Measurements from ENCODE around the gene IRAK2.
"Not testable (repeated sequence)": the region's sequence is repeated elsewhere in the genome, so short reads cannot be mapped to it uniquely, and the experiment has no call there.

Gene IRAK2

DNA sequence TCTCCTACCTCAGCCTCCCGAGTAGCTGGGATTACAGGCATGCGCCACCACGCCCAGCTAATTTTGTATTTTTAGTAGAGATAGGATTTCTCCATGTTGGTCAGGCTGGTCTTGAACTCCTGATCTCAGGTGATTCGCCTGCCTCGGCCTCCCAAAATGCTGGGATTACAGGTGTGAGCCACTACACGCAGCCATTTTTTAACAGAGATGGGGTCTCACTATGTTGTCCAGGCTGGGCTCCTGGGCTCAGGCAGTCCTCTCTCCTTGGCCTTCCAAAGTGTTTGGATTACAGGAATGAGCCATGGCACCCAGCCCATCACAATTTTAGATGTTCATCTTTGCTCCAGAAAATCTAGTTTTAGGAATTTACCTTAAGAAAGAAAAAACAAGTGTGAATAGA lies 6.2 kb upstream of the IRAK2 start:
- DNase-seq (ENCODE audit: low read depth, low spot score), result not testable (repeated sequence)

DNA sequence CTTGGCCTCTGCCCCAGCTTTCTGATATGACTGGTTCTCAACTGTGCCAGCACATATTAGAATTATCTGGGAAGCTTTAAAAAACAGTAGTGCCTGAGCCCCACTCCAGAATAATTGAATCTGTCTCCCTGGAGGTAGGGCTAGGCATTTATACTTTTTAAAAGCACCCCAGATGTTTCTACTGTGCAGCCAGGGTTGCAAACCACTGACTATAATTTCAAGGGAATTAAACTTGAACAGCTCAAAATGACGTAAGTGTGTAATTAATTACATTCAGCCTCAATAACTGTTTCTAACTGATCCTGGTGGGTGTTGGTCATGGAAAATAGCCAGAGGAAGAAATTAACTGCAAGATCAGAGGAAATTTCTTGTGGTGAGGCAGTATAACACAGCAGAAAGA lies 4.4 kb upstream of the IRAK2 start:
- DNase-seq (ENCODE audit: low read depth, low spot score), result no peak

DNA sequence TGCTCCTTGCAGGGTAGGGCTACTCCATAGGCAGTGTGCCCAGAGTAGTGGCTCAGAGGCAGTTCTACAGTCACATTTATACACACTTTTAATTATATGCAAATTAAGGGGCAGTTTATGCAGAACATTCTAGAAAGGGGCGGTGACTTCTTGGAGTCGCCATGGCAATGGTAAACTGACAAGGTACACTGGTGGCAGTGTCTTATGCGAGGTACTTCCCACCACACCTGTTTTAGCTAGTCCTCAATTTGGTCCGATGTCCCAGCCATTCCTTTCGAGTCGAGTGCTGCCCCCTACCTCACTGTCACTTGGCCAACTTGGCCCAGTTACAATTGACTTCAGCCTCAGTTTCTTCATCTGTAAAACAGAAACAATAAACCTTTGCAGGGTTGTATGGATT lies 3.8 kb upstream of the IRAK2 start:
- peak; percentile 20 for DNase-seq (ENCODE audit: low read depth, low spot score)

DNA sequence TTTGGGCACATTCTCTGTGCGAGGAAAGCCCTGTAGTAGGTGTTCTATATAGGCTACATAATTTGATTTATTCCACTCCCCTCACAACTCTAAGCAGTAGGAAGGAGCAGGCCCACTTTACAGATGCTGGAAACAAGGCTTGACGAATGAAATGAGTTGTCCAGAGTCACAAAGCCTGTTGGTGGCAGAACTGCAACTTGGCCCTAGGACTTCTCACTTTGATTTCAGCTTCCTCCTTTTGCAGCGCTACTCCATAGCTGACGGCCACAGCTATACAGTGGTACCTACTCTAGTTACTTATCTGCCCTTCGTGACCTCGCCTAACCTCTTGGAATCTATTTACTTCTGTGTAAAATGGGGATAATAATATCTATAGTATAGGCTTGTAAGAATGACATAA lies 2.5 kb upstream of the IRAK2 start:
- no peak for DNase-seq (ENCODE audit: low read depth, low spot score)

DNA sequence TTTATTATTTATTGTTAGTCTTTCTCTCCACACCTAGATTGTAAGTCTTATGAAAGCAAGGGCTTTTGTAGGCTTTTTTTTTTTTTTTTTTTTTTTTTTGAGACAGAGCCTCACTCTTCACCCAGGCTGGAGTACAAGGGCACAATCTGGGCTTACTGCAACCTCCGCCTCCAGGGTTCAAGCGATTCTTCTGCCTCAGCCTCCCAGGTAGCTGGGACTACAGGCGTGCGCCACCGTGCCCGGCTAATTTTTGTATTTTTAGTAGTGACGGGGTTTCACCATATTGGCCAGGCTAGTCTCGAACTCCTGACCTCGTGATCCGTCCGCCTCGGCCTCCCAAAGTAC lies 546 bp upstream of the IRAK2 start:
- not testable (repeated sequence) for DNase-seq (ENCODE audit: low read depth, low spot score)

DNA sequence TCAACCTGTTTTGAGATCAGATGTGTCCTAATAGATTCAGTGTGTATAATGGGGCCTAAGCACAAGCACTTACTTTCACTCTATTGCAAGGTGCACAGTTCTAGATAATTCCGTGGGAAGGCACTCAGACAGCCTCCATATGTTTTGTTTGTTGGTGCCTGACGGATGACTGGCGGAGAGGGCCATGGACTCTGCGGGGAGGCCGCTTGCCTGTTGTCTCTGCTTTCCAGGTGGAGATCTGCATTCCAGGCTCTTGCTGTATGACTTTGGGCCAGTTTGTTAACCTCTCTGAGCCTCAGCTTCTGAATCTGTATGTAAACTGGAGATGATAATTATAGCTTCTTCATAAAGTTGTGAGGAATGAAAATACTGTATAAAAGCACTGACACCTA lies 1.5 kb downstream of the IRAK2 start:
- DNase-seq (ENCODE audit: low read depth, low spot score), result no peak

DNA sequence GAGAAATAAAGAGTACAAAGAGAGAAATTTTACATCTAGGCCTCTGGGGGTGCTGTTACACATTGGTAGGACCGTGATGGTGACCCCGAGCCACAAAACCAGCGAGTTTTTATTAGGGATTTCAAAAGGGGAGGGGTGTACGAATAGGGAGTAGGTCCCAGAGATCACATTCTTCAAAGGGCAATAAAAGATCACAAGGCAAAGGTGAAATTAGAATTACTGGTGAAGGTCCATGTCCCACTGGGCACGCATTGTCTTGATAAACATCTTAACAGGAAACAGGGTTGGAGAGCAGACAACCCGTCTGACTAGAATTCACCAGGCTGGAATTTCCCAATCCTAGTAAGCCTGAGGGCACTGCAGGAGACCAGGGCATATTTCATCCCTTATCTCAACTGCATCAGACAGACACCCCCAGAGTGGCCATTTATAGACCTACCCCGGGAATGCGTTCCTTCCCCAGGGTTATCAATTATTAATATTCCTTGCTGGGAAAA lies 4.3 kb downstream of the IRAK2 start:
- DNase-seq (ENCODE audit: low read depth, low spot score), result peak; percentile 53

DNA sequence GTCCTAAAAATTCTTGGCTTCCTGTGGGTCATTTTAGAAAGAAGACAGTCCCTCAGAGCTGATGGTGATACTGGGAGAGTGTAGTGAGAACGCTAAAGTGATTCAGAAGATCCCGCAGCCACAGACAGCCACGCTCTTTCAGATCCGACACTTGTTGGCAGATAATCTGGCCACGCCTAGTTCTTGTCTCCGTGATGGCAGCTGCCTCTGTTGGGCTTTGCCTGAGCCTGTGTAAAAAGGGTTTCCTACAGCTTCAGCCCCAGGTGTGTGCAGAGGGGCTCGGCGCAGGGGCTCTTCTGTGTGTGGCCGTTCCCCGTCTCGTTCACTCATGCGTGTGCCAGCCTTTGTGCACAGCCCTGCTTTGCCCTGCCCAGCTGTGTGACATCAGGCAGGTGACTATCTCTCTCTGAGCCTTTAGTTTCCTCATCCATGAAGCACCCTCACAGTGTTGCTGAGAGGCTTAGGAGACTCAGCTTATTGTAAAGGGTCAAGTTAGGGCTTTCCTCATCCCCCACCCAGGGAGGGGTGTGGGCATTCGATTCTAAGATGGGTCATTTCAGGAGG lies 6.3 kb downstream of the IRAK2 start:
- no peak for DNase-seq (ENCODE audit: low read depth, low spot score)

DNA sequence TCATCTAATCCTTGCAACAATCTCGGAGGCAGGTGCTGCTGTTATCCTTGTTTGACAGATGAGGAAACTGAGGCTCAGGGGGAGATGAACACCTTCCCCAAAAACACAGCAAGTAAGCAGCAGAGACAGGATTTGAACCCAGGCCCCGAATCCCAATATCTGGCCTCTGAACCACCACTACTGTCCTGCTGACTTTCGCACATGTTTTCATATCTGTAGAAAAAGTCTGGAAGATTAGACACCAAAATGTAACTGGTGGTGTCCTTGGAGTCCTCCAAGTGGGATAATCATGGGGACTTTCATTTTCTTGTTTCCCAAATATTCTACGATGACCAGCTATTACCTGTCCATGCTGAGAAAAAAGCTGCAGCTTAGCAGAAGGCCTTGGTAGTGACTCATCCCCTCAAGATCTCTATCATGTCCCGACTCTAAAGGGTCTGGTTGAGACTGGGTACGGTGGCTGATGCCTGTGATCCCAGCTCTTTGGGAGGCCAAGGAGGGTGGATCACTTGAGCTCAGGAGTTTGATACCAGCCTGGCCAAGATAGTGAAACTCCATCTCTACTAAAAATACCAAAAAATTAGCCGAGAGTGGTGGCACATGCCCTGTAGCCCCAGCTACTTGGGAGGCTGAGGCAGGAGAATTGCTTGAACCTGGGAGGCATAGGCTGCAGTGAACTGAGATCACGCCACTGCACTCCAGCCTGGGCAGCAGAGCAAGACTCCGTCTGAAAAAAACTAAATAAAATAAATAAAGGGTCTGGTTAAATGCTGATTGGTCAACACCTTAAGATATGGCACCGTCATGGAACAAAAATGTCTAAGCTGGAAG lies 8.6 kb downstream of the IRAK2 start:
- no peak for DNase-seq (ENCODE audit: low read depth, low spot score)

DNA sequence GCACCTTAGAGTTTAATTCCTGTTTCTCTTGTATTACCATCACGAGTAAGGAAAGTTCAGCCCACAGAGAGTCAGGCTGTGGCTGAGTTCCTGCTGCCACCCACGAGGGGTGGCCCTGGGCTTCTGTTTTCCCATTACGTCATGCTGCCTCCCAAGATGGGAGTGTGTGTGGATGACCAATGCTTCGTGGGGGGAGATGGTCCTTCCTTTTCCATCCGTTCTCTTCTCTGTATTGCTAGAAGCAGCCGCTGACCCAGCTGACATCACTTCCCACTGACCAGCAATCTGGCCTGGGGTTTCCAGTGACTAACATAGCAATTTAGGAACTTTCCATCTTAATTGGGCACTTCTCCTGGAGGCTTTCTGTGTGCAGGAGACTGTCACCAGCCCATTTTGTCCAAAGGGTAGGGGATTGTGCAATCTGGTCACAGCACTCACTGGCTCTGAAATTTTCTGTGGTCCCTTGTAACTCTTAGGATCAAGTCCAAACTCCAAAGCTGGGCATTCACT lies 9.3 kb downstream of the IRAK2 start:
- no peak for DNase-seq (ENCODE audit: low read depth, low spot score)

DNA sequence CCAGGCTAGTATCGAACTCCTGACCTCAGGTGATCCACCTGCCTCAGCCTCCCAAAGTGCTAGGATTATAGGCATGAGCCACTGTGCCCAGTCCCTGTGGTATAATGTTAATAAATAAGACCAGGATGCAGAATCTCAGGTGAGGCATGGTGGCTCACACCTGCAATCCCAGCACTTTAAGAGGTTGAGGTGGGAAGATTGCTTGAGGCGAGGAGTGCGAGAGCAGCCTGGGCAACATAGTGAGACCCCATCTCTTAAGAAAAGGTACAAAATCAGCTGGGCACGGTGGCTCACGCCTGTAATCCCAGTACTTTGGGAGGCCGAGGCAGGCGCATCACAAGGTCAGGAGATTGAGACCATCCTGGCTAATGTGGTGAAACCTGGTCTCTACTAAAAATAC lies 10.6 kb downstream of the IRAK2 start:
- not testable (repeated sequence) for DNase-seq (ENCODE audit: low read depth, low spot score)

DNA sequence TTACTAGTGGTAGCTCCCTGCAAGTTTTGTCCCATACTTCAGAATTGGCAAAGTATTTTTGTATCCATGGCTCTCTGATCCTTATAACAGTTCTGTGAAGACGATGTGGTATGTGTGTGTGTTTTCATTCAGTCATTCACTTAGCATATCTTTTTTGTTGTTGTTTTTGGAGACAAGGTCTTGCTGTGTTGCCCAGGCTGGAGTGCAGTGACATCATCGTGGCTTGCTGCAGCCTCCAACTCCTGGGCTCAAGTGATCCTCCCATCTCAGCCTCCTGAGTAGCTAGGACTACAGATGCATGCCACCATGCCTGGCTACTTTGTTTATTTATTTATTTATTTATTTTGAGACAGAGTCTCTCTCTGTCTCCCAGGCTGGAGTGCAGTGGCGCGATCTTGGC lies 11.4 kb downstream of the IRAK2 start:
- DNase-seq (ENCODE audit: low read depth, low spot score), result not testable (repeated sequence)

DNA sequence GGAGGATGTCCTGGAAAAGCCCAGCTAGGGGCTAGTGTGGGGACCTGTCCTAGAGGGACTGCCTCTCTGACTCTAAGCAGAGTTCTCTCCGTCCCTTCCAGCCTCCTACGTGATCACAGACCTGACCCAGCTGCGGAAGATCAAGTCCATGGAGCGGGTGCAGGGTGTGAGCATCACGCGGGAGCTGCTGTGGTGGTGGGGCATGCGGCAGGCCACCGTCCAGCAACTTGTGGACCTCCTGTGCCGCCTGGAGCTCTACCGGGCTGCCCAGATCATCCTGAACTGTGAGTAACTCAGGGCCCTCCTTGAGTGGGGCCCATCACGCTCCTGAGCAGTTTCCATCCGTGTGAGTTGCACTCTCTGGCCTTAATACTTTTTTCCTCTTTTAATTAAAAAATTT lies 13.0 kb downstream of the IRAK2 start:
- DNase-seq (ENCODE audit: low read depth, low spot score), result no peak

DNA sequence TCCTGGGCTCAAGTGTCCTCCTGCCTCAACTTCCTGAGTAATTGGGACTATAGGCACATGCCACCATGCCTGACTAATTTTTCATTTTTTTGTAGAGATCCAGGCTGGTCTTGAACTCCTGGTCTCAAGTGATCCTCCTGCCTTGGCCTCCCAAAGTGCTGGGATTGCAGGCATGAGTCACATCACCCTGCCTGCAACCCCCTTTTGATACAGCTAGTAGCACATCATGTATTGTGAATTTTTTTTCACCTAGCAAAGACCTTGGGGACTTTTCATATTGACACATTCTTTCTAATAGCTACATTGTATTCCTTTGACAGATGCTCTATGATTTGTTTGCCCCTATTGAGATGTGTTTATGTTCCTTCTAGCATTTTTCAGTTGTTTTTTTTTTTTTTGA lies 14.2 kb downstream of the IRAK2 start:
- DNase-seq (ENCODE audit: low read depth, low spot score), result no peak

DNA sequence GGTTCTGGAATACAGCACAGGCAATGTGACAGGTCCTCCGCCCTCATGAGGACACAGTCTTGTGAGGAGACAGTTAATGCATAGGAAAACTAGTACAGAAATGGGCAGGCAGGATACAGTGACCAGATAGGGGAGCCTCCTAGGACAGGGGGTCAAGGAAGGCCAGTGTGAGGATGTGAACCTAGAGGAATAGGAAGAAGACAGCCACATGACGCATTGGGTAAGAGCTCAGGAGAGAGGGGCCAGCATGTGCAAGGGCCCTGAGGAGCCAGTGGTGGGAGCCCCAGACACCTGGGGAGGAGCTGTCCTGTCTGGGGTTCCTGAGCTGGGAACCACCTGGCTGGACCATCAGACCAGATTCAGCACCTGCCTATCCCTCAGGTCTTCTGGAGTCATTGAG lies 15.6 kb downstream of the IRAK2 start:
- DNase-seq (ENCODE audit: low read depth, low spot score), result no peak

DNA sequence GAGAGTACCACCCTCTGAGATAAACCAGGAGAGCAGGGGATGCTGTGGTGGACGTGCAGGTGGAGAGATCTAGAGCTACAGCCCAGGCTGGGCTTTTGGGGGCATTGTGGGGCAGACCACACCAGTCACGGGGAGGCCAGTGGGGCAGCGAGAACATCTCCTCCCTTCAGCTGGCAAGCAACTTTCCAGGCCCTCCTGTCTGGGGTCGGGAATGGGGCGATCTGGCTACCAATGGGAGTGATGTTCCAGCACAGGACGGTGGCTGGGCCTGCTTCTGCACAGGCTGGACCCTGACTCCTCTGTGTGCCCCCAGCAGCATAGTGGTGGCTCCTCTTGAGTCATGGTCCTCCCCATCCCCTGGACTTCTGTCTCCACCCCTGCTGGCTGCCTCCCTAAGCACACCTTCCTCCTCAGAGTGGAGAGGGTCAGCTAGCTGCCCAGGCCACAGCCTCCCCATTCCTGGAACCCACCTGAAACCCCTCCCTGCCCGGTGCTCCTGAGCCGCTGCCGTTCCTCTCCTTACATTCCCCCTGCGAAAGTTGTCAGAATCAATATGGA lies 16.1 kb downstream of the IRAK2 start:
- no peak for DNase-seq (ENCODE audit: low read depth, low spot score)

DNA sequence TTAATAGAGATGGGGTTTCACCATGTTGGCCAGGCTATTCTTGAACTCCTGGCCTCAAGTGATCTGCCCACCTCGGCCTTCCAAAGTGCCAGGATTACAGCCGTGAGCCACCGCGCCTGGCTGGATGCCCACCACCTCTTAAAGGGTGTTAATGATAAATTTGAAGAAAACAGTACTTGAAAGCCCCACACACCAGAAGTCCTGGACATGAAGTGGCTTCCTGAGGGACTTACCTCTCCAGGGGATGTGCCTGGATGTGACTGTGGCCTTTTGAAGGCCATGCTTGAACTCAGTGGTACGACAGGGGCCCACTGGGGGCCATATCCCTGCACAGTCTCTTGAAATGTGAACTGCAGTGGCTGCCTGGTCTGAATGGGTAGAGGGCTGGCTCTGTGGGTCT lies 18.2 kb downstream of the IRAK2 start:
- DNase-seq (ENCODE audit: low read depth, low spot score), result no peak

DNA sequence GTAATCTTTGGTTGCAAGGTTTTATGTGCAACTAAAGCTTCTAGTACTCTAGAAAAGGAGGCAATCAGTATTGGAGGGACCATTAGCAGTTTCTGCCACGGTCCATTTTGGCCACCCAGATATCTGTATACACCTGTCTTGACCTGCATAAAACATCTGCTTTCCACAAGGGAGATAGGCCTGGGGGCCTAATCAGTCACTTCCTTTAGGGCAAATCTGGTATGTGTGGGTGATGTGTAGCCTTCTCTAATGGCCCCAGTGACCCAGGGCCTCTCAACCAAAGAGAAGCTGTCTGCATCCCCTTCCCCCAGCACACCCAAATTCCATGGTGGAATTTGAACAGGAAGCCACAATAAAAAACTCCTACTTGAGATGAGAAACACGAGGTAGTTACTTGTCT lies 19.5 kb downstream of the IRAK2 start:
- no peak for DNase-seq (ENCODE audit: low read depth, low spot score)

DNA sequence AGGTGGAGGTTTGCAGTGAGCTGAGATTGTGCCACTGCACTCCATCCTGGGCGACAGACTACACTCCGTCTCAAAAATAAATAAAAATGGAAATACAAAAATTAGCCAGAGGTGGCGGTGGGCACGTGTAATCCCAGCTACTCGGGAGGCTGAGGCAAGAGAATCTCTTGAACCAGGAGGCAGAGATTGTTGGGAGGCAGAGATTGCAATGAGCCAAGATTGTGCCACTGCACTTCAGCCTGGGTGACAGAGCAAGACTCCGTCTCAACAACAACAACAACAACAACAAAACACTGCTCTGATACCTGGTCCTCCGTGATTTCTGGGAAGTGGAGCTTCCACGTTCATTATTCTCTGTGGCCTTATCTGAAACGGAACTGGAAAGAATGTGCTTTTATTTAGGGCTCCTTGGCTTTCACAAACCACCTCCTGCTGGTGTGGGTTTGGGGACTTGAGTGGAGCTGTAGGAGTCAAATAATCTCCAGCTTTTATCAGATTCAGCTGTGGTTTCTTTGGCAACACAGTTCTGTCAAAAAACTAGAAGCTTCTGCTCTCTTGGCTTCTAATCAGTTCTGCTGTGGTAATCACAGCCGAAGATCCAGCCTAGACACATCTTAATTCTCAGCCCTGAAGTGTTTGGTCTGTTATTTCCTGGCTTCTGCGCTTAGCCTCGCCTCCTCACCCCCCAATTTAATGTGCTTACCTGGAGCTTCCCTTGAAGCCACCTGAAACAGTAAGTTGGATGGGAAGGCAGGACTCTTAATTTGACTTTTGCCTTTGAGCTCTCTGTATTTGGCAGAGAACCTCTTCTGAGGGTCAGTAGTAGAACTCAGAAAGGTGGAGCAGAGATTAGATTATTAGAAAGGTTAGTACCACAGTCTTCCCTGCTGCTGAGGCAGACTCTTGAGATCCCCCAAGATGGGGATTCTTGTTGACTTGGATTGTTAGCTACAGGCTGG lies 21.4 kb downstream of the IRAK2 start:
- DNase-seq (ENCODE audit: low read depth, low spot score), result no peak

DNA sequence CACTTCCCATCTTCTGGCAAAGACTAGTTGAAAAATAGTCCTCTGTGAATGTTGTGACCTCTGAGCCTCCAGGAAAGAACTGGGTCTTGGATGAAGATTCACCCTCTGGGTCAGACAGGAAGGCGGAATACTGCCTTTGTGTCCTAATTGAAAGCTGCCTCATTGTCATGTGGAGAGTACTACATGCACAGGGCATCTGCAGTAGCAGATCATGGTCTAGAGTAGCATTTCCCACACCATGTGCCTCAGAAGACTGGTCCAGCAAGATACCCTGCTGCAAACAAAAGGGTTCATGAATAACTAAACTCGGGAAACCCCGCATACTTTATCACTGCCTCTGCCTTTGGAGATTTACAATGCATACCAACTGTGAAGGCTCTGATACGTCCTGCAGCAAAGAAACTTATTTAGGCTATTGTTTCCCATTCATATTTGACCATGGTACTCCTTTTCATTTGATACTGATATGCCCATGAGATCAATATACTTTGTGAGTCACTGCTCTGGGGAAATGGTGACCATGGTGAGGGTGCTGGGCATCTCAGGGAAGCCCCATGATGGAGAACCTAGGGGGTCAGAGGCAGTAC lies 22.7 kb downstream of the IRAK2 start:
- no peak for DNase-seq (ENCODE audit: low read depth, low spot score)

DNA sequence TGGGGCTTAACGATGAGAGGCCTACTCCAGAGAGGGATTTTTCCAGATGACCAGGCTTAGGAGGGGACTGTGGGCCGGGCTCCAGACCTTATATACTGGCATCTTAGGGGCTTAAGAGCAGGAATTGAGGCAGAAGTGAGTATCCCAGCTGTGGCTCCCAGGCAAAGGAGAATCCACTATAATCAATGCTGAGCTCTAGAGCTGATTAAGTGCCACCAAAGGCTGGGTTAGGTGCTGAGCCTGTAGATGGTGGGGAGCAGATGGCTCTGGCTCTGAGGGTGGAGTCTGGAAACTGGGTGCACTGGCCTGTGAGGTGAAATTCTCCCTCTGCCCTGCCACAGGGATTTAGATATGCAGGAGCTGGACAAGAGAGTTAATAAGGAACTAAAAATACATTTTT lies 23.2 kb downstream of the IRAK2 start:
- DNase-seq (ENCODE audit: low read depth, low spot score), result no peak

Measured in ELF-1 (cell line).